ENCODE measurements around the gene HOTAIR. TPM values are rescaled to one million over a fixed set of nuclear protein-coding genes. Genes with fewer than 3 reads are reported as not detected.

Gene HOTAIR
- total RNA-seq, 1 donor = not detected

DNA sequence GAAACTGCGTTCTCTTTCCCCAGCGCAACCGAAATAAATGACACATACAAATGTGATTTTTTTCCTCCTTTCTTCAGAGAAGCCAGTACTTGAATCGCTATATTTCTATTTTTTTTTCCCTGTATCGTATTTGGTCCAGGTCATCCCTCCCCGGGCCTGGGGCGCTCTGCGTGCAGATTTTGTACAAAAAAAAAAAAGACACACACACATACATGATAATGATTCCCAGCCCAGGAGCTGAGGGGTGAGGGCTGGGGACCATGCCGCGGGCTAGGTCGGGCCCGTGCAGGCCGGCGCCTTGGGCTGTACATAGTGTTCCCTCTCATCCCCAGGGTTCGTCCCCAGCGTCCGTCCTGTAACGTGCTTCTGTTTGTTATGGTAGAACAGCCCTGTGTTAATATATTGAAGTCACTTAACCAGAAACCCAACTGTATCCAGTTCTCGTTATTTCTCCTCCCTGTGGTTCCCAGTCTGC is 28.2 kb upstream of the HOTAIR start:
- DNase-seq (ENCODE audit: low read depth) = no peak
- no peak overlapping the region for H3K4me3 ChIP-seq (ENCODE audit: low read depth, low read length)
- TF ChIP-seq CTCF (IDR thresholded peaks at IDR 0.05; ENCODE audit: insufficient read depth, low read length) = no peak

DNA sequence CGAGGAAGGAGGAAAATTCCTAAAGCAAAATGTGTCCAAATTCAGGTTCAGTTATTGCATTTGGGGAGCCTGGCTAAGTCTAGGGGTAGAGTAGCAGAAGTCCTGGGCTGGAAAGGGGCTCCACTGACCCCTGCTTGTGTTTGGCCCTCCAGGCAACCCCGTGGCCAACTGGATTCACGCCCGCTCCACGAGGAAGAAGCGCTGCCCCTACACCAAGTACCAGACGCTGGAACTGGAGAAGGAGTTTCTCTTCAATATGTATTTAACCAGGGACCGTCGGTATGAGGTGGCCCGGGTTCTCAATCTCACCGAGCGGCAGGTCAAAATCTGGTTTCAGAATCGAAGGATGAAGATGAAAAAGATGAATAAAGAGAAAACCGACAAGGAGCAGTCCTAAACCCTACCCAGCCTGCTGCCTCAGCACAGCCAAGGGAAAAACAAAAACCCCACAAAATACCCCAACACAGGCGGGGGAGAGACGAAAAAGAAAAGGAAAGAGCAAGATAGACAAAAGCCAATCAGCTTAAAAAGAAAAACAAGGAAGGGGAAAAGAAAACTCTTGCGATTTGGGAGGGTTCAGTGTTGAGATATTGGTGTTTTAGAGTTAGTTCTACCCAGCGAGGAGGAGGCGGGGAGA is 27.6 kb upstream of the HOTAIR start:
- TF ChIP-seq CTCF (IDR thresholded peaks at IDR 0.05; ENCODE audit: insufficient read depth, low read length) = no peak
- DNase-seq (ENCODE audit: low read depth) = no peak
- no peak overlapping the region for H3K4me3 ChIP-seq (ENCODE audit: low read depth, low read length)

DNA sequence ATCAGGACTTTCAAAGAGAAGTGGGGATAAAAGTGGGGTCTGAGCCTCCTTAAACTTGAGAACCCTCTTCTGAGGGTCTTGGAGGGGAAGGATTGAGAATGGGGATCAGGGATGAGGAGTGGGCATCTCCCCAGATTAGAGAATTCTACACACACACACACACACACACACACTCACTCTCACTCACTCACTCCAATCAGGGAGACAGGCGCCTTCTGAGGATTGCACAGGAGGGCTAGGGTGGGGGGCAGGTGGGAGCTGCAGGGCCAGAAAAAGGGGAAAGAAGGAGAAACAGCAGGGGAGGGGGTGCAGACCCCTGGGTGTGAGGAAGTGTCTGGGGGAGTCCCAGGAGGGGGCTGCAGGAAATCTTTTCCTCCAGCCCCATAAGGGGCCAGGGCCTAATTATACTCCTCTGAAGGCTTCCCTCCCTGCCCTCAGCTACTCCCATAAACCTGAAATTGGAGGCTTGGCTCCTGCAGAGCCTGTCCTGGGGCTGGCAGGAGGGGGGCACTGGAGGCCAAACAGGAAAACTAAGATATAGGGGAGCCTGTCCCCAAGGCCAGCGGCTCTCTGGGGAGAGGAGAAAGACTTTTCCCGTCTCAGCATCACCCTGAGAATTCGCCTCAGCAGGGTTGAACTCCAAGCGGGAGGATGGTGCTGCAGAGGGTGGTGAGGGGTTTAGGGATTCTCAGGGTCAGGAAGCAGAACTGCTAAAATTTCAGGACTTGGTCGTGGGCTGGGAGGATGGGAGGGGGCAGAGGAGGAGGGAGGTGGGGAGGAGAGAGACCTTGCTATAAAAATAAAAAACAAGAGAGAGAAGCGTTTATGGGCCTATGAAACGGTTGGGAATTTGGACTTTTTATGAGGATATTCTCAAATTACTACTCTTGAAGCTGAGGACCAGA is 26.8 kb upstream of the HOTAIR start:
- H3K4me3 ChIP-seq (ENCODE audit: low read depth, low read length) = peak overlapping the region; percentile 62
- TF ChIP-seq CTCF (IDR thresholded peaks at IDR 0.05; ENCODE audit: insufficient read depth, low read length) = no peak

DNA sequence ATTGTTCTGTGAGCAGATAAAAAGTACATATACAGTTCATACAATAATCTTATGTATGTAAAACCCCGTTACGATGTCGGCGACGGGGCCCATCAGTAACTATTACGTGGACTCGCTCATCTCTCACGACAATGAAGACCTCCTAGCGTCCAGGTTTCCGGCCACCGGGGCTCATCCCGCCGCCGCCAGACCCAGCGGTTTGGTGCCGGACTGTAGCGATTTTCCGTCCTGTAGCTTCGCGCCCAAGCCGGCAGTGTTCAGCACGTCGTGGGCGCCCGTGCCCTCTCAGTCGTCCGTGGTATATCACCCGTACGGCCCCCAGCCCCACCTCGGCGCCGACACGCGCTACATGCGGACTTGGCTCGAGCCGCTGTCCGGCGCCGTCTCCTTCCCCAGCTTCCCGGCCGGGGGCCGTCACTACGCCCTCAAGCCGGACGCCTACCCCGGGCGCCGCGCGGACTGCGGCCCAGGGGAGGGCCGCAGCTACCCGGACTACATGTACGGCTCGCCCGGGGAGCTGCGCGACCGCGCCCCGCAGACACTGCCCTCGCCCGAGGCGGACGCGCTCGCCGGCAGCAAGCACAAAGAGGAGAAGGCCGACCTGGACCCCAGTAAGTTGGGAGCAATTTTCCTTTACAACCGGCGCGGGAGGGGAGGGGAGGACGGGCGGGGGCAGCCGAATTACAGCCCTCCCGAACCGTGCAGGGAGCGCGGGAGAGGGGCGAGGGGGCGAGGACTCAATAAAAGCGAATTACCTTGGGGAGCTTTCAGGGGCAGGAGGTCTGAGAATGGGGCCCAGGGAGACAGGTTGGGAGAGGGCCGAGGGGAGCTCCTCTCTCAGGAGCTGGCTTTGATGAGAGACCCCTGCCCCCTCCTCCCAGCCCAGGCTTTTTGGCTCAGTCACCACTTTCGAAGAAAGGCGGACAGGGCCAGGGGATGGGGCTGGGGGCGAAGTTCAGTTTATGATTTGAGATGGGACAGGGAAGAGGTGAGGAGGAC is 25.7 kb upstream of the HOTAIR start, which contains the start of gene HOXC9:
HOXC9 (plus strand) TSS at position 46 of the 999 bp plus-strand sequence; CDS start at position 74, 28 bp downstream.
- peak within 1 kb of the TSS; percentile 62 for H3K4me3 ChIP-seq (ENCODE audit: low read depth, low read length)
- no peak for TF ChIP-seq CTCF (IDR thresholded peaks at IDR 0.05; ENCODE audit: insufficient read depth, low read length)
- no peak for DNase-seq (ENCODE audit: low read depth)

More for the DNA sequence above, 26.8 kb upstream of the HOTAIR start:
- no peak for DNase-seq (ENCODE audit: low read depth)

DNA sequence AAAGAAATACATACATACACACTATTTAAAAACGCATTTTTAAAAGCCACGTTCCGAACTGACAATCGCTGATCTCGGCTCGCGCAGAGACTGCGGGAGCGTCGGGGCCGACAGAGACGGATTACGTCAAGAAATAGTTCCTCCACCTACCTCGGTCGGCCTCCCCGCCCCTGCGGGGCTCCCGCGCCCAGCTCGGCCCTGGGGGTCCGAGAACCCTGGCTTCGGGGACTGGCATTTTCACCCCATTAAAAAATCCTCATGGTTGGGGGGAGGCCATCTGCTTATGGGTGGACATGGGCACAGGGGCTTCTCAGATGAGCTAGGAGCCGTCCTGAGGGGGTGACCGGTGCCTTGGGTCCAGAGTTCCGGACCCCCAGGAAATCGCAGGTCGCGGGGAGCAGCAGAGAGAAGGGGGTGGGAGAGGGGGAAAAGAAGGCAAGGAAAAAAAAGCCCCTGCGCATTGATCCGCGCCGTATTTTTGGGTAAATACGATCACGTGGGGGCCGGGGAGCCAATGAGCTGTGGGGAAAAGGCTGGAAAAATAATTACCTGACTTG is 24.9 kb upstream of the HOTAIR start:
- H3K4me3 ChIP-seq (ENCODE audit: low read depth, low read length) = peak overlapping the region; percentile 62
- DNase-seq (ENCODE audit: low read depth) = peak; percentile 77
- no peak for TF ChIP-seq CTCF (IDR thresholded peaks at IDR 0.05; ENCODE audit: insufficient read depth, low read length)

DNA sequence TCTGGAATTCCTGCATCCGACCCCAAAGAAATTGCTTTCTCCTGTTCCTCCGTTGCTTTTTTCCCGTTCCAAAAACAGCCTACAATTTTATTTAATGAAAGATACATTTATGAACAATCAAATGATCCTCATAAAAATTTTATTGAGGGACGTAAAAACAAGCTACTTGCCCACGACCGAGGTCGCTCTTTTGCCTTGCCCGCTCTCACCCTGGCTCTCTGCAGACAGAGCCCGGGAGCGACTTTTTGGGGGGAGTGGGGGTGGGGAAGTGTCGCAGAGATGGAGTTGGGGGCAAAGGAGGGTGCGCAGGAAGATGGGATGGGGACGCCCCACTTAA is 24.1 kb upstream of the HOTAIR start:
- no peak for DNase-seq (ENCODE audit: low read depth)
- H3K4me3 ChIP-seq (ENCODE audit: low read depth, low read length) = no peak overlapping the region
- TF ChIP-seq CTCF (IDR thresholded peaks at IDR 0.05; ENCODE audit: insufficient read depth, low read length) = no peak
